SHP77 (cell line): Measurements from ENCODE around the gene MYBBP1A.
A peak's percentile ranks its signal among the peaks of the same experiment; 100 is the strongest.

ENCODE experiments used
- DNase-seq, 2 experiments: peaks; one replicate each; lab custom pipeline; 2025; lab: John Stamatoyannopoulos, UW

The MYBBP1A gene

GRCh38 chr17:4503283-4504025 lies 51.7 kb downstream of the MYBBP1A start:
- no peak for DNase-seq

- no peak for DNase-seq
Measured at GRCh38 chr17:4502466-4503154, 52.6 kb downstream of the MYBBP1A start.

DNA sequence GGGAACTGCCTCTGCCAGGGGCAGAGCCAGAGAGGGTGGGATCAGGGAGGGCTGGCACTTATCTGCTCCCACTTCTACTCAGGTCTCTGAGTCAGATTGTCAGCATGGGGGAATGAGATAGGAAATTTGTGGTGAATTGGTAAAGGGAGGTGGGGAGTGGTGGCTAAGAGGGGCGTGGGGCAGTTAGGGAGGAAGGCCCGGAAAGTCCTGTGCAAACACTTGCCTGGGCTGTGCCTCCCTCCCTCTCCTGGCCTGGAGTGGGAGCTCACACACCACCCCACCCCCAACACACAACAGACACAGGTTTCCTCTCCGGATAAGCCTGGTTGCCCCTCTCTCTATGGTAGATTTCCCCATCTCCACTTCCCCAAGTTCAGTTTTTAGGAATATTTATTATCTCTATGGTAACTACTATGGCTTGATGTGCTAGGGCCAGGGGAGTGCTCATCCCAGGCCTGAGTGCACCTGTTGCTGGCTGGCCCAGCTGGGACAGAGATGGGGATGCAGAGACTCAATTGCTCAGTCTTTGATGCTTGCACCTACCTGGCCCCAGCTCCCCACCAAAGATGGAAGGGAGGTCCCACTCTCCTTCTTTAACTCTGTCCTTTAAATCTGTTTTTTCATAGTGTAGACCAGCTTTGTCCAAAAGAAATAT lies 53.8 kb downstream of the MYBBP1A start:
- peak in 1 of 2 experiments; percentile 20 for DNase-seq

DNA sequence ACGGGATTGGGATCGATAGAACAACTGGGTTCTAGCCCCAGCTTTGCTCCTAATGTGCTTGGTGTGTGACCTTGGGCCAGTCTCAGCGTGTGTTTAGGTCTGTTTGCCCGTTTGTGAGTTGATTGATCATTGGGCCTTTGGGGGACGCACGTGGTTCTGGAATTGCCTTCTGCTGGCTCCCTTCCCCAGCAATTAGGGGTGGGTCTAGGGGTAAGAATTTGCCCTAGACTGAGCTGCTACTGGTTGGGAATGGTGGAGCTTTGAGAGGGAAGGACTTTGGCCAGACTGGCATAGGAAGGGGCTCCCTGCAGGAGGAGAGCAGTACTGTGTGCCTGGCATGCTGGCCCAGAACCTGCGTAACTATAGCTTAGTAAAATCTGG lies 55.0 kb downstream of the MYBBP1A start:
- no peak for DNase-seq

DNA sequence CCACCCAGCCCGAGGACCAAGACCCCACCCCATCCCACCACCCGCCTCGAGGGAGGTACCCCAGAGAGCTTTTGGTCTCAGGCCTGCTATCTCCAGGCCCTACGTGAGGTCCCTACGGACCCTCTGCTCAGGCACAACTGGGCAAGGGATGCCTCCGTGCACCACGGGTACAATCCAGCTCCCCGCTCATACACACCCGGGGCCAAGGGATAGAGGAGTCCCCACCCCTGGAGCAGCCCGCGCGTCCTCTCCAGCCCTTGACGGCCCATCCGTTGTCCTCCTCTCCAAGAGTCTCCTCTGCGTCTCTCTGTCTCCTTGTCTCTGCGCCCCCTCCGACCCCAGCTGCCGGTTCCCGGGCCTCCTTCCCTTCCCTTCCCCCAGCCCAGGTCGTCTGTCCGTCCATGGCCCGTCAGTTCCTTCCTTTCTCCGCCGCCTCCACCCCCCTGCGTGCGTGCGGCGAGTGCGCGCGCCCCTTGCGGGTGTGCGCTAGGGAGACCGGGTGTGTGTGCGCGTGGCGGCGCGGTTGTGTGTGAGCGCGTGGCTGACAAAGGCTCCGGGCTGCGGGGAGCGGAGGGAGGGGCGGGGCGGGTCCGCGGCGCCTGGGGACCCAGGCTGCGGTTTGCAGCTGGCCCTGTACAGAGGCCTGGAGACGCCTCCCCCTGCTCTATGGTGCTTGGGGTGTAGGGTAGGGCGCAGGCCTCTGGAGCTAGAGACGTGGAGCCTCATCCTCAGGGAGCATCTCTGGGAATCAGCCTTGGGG lies 55.6 kb downstream of the MYBBP1A start:
- DNase-seq = no peak

GRCh38 chr17:4498461-4499397 lies 56.5 kb downstream of the MYBBP1A start, which contains the start of gene SPNS2:
Gene SPNS2 (plus strand): TSS chr17:4498881. CDS start chr17:4499048, 167 bp downstream.
- peak; percentile 47 to 82 for DNase-seq

GRCh38 chr17:4497101-4497824 lies 57.9 kb downstream of the MYBBP1A start:
- peak in 1 of 2 experiments; percentile 43 for DNase-seq

DNA sequence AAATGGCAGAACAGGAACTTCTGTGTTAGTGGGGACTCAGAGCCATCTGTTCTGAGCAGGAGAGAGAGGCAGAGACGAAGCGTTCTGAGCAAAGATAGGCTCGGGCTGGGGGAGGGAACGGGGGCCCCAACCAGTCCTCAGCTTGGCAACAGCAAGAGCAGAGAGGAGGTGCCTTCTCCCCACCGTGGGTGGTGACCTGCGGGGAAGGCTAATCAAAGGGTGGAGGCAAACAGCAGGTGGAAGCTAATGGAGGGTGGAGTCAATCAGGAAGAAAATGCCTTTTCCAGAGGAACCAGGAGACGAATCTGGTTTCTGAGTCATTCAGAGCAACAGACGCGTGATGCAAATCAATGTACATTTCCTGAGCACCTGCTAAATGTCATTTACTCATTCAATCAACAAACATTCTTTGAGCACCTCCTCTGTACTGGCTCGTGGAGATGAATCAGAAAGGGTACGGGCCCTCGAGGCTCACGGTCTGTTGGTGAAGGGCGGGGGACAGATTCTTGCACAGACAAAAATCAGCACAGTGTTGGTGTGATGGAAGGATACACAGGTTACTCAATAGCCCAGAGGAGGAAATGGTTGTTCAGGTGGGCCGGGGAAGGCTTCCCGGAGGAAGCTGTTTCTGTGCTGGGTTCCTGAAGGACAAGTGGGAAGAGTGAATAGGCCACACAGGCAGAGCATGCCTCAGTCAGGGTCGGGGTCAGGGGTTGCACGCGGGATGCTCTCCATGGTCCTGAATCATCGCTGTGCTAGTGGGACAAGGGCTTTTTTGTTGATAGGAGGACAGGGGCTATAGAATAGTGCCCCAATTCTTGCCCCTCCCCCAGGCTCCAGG lies 62.2 kb downstream of the MYBBP1A start:
- DNase-seq = peak; percentile 40 to 48

DNA sequence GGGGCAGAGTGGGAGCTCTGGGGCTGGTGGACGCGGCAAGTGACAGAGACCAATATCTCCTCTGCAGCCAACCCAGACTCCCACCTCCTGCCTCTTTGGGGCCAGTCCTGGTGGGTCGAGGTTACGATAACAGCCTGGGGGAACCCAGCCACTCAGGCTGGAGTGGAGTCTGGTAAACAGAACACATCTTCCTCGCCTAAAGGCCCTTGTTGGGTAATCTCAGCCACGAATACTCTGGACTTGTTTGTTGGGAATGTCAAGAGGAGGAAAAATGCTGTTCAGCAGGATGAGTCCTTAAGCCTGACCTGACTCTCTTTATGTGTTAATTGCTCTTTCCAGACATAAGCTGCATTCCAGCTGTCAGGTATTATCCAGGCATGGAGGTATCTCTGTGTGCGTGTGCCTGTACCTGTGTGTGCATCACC lies 64.5 kb downstream of the MYBBP1A start:
- no peak for DNase-seq

DNA sequence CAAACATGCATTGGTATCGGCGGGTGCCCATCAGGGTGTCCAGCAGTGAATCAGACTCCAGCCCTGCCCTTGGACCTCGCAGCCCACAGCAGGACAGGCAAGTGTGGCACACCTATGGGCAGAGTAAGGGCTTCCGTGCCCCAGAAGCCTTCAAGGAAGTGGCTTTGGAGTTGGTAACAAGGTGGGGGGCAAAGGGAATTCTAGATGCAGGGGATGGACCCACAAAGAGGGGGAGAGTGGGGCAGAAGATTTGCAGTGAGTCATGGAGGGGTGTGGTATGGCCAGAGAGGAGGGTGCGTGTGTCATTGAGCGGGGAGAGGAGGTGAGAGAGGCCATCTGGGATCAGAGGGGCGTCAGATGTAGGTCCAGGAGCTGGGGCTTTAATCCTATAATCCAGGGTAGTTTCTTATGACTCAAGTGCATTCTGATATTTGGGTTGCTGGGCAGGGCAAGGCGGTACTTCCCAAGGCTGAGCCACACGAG lies 65.0 kb downstream of the MYBBP1A start:
- DNase-seq = no peak

GRCh38 chr17:4488989-4489595 lies 66.1 kb downstream of the MYBBP1A start:
- no peak for DNase-seq
